PC-9 (cell line): Measurements from ENCODE around the gene R3HDM2.

Experiments
- CTCF ChIP-seq: fragments of 200-600 bp; sonication (generic); conservative IDR thresholded peaks from 2 replicates; pipeline ENCODE4 v1.6.1; 2017; ENCODE audit warnings: mixed run types, antibody characterized with exemption, mild to moderate bottlenecking, moderate library complexity
- EZH2 ChIP-seq: fragments of 200-600 bp; sonication (generic); IDR thresholded peaks from 2 replicates; pipeline ENCODE4 v1.8.0; 2017; ENCODE audit warnings: antibody characterized with exemption, low read depth

GRCh38 chr12:57355734-57356133, 75.1 kb downstream of the R3HDM2 start:
- TF ChIP-seq CTCF: no peak
- TF ChIP-seq EZH2: no peak
